AG09309 (cell line): ENCODE measurements around the gene DDX4.

Experiments used
- DNase-seq: peaks from one replicate; pipeline ENCODE4 v3.0.0-alpha.2; 2010; ENCODE audit warnings: low read depth
- H3K4me3 ChIP-seq: 2 replicates; pipeline ENCODE4 v1.5.1; 2011; ENCODE audit warnings: mild to moderate bottlenecking, low read depth, low read length, moderate library complexity; ENCODE audit not compliant: control insufficient read depth
- TF ChIP-seq, protein P1 (sequence below): IDR thresholded peaks from 2 replicates; pipeline ENCODE4 v1.5.1; 2011; ENCODE audit warnings: mild to moderate bottlenecking, low read depth, low read length, inconsistent platforms; ENCODE audit not compliant: insufficient read depth, control insufficient read depth; ENCODE audit errors: missing control alignments

Gene DDX4

DNA sequence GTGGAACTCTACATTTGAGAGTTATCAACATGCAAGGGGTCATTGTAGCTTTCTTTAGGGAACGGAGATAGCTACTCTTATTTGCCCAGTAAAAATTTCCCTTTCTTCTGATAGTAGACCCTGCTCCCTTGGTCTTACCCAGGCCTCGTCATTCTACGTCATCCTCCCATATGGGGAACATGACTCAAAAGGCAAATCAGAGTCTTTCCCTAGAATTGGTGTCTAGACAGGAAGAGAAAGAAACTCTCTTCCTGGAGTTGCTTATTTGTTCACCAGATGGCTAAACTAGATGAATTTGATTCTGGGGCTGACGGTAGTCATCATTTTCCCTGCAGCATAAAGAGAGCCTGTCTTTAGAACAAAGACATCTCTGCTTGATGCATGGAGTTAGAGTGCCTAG, 13.6 kb upstream of the DDX4 start:
- TF ChIP-seq, protein P1, sequence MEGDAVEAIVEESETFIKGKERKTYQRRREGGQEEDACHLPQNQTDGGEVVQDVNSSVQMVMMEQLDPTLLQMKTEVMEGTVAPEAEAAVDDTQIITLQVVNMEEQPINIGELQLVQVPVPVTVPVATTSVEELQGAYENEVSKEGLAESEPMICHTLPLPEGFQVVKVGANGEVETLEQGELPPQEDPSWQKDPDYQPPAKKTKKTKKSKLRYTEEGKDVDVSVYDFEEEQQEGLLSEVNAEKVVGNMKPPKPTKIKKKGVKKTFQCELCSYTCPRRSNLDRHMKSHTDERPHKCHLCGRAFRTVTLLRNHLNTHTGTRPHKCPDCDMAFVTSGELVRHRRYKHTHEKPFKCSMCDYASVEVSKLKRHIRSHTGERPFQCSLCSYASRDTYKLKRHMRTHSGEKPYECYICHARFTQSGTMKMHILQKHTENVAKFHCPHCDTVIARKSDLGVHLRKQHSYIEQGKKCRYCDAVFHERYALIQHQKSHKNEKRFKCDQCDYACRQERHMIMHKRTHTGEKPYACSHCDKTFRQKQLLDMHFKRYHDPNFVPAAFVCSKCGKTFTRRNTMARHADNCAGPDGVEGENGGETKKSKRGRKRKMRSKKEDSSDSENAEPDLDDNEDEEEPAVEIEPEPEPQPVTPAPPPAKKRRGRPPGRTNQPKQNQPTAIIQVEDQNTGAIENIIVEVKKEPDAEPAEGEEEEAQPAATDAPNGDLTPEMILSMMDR: no peak
- H3K4me3 ChIP-seq: no peak overlapping the region
- no peak for DNase-seq

DNA sequence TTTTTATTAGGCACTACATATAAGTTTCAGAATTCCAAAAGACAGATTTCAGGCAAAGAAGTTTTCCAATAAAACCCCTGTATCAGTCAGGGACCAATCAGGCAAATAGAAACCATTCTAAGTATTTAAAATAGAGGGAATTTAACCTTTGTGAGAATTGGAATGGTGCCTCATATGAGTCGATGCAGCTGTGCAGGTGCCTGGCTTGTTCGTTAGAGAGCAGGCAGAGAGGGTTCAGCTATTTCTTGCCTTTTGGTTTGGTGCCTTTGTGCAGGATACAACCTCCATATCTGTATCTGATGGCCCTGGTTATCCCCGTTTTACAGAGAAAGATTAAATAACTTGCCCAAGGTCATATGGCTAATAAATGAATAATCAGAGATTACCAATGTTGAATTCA, 6.0 kb upstream of the DDX4 start:
- TF ChIP-seq, protein P1: no peak
- DNase-seq: no peak
- no peak overlapping the region for H3K4me3 ChIP-seq

DNA sequence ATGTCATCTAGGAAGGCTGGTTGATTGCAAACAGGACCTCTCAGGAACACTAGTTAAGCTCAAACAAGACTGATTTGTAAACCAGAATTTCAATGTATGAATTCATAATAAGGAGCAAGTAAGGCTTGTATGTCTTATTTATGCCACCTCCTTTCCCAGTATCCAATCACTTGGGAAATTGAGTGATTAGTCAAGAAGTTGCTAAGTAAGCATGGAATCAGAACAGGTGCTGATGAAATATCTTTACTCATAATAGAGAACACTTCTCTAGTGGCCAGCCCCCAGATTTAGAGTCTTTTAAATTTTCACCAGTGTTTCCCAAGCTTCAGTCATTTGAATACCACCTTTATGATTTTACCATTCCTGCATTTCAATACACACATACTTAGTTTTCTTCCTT, 5.3 kb upstream of the DDX4 start:
- TF ChIP-seq, protein P1: no peak
- DNase-seq: no peak
- no peak overlapping the region for H3K4me3 ChIP-seq

DNA sequence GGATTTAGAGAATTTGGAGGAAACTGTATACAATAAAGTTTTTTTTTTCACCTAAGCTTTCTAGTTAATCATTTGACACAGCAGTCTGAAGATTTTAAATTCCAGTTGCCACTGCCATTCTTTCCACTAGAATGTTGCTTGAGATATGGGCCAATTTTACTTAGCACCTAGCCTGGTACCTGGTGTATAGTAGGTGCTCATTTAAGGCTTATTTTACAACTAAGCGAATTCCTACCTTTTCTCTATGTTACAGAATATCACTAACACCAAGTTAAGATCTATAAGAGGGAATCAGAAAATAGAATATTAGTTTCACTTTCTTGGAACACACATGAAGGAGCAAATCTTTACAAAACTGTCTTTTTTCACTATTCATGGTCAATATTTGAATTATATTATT, 3.2 kb upstream of the DDX4 start:
- no peak for DNase-seq
- TF ChIP-seq, protein P1: no peak
- H3K4me3 ChIP-seq: no peak overlapping the region

DNA sequence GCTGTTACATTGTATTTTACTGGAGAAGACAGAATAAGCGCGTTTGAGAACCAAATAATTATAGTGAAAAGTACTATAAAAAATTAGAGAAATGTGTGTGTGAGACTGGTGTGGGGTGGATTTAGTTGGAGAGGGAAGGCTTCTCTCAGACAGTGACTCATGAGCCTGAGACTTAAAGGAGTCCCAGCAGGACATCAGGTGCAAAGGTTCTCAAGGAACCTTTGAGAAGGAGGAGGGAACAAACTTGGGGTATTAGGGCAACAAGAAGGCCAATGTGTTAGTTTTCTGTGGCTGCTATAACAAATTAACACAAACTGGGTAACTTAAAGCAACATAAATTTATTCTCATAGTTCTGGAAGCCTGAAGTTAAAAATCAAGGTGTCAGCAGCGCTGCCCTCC, 4.9 kb downstream of the DDX4 start:
- no peak overlapping the region for H3K4me3 ChIP-seq
- TF ChIP-seq, protein P1: no peak
- no peak for DNase-seq

DNA sequence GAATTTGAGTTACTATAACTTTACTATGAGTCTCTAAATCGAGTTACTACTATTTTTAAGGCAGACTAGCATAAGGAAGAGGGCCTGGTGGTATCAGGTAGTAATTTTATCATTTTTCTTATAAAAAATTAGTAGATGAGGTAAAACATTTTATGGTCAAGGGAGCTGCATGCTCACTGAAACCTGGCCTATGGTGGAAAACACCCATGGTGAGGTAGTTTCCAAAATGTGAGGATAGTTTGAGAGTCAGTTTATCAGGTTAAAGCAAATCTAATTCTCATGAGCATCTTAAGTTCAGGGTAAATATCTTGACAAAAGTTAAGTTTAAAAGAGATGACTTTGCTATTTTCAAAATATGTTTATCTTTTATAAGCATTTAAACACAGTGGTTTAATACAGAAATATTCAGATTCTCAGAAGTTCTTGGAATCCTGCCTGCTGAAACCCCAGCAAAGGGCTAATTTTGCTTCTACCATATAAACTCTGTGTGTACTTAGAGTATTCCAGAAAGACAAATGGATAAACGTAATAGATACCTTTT, 10.0 kb downstream of the DDX4 start:
- TF ChIP-seq, protein P1: no peak
- no peak overlapping the region for H3K4me3 ChIP-seq
- no peak for DNase-seq

DNA sequence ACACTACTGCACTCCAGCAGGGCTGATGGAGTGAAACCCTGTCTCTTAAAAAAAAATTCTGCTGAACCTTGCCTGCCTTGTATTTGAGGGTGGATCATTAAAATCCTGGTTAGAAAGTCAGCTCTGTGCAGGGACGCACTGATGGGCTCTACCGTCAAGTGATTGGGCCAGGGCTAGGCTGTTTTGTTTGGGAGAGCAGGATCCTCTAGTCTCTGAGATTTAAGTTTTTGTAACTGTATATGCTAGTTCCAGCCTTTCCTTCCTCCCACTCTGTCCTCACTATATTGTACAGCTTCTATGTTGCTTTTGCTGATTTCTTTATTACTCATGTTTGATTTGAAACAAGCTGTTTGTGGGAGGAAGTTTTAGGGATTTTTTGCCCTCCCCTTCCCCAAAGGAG, 11.5 kb downstream of the DDX4 start:
- no peak overlapping the region for H3K4me3 ChIP-seq
- TF ChIP-seq, protein P1: no peak
- no peak for DNase-seq
